ENCODE data around the gene MAP3K4.

Gene MAP3K4, protein sequence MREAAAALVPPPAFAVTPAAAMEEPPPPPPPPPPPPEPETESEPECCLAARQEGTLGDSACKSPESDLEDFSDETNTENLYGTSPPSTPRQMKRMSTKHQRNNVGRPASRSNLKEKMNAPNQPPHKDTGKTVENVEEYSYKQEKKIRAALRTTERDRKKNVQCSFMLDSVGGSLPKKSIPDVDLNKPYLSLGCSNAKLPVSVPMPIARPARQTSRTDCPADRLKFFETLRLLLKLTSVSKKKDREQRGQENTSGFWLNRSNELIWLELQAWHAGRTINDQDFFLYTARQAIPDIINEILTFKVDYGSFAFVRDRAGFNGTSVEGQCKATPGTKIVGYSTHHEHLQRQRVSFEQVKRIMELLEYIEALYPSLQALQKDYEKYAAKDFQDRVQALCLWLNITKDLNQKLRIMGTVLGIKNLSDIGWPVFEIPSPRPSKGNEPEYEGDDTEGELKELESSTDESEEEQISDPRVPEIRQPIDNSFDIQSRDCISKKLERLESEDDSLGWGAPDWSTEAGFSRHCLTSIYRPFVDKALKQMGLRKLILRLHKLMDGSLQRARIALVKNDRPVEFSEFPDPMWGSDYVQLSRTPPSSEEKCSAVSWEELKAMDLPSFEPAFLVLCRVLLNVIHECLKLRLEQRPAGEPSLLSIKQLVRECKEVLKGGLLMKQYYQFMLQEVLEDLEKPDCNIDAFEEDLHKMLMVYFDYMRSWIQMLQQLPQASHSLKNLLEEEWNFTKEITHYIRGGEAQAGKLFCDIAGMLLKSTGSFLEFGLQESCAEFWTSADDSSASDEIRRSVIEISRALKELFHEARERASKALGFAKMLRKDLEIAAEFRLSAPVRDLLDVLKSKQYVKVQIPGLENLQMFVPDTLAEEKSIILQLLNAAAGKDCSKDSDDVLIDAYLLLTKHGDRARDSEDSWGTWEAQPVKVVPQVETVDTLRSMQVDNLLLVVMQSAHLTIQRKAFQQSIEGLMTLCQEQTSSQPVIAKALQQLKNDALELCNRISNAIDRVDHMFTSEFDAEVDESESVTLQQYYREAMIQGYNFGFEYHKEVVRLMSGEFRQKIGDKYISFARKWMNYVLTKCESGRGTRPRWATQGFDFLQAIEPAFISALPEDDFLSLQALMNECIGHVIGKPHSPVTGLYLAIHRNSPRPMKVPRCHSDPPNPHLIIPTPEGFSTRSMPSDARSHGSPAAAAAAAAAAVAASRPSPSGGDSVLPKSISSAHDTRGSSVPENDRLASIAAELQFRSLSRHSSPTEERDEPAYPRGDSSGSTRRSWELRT (N-terminal part only)

DNA sequence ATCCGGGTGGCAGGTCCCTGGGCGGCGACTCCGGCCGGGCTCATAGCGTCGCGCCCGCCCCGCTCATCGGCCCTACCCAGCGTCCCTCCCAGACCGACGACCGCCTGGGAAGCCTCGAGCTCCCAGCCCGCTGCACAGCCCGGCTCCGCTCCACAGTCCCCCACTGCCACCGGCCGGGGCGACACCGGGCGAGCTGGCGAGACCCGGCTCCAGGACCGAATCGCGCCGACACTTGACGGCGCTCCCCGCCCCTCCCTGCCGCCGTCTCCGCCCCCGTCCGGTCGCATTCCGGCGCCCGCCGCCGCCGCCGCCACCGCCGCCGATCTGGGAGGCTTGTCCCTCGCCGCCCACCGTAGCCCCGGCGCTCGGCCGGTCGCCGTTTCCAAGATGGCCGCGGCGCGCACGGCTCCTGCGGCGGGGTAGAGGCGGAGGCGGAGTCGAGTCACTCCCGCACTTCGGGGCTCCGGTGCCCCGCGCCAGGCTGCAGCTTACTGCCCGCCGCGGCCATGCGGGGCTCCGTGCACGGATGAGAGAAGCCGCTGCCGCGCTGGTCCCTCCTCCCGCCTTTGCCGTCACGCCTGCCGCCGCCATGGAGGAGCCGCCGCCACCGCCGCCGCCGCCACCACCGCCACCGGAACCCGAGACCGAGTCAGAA is at the start of gene MAP3K4:
MAP3K4 (plus strand) TSS at position 364 of the 655 bp plus-strand sequence; CDS start at position 527, 163 bp downstream.
- Histone ChIP-seq H3K4me3 (ENCODE audit: low read length) (peak within 1 kb of the TSS; percentile 87), H3K9ac (ENCODE audit: low read depth, low read length) (peak within 1 kb of the TSS; percentile 89), H3K9me3 (ENCODE audit: insufficient read depth, low read depth, low read length) (no peaks in the 10 kb centered on the region), H3K4me1 (ENCODE audit: insufficient read depth, low read length) (peaks cover 7% of the 10 kb centered on the region; the same call in 1 of the 2 replicates), H3K27me3 (ENCODE audit: insufficient read depth, low read length) (peaks cover 4% of the 10 kb centered on the region; the same call in 1 of the 2 replicates), H3K27ac (ENCODE audit: low read length) (peak within 1 kb of the TSS; percentile 17), H3K36me3 (ENCODE audit: insufficient read depth, low read depth, low read length) (no peaks in the 10 kb centered on the region)

DNA sequence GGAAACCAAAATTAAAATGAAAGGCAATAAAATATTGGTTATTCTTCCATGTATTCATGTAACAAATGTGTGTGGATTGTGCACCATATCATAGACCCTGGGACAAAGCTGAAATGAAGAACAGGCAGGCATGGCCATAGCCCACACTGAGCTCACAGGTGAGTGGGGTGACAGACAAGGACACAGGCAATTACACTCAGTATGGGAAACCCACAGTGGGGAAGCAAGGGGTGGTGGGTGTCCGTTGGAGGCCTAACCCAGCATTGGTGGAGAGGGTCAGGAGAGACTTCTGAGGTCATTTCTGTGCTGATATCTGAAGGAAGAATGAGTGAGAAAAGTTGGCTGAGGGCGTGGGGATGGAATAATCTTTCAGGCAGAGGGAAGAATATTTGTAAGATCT is 47.6 kb upstream of the MAP3K4 start:
- H3K4me1 ChIP-seq (ENCODE audit: insufficient read depth, low read length): no peaks in the 10 kb centered on the region
- no peaks in the 10 kb centered on the region for H3K36me3 ChIP-seq (ENCODE audit: insufficient read depth, low read depth, low read length)

DNA sequence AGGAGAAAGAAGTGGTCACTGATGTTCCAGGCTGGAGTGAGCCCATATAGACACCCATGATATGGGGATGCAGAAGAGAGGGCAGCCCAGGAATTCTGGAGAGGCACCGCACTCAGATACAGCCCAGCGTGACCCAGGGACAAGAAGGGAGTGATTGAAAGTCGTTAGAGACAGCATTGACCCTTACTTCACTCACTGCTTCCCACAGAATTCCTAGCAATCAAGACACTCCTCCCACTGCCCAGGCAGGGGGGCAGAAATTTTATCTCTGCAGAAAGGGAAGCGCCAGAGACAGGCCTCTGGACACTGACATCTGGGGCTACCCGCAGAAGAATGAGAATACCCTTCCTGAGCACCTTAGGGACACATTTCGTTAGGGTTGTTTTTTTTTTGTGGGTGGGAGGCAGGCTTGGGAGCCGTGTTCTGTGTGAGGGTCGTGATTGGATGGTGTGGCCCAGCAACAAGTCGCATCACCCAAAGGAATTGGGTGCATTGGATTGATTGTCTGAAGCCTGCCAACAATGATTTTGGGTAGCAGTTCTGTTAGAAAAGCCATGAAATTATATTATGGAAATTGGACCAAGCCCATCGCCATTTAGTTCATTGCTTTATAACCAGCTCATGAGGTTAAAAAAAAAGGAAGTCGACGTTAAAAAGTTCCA is 45.9 kb upstream of the MAP3K4 start:
- H3K4me3 ChIP-seq (ENCODE audit: low read length): no peak overlapping the region

More for the DNA sequence above, 47.6 kb upstream of the MAP3K4 start:
- H3K27ac ChIP-seq (ENCODE audit: low read length): no peak overlapping the region
- H3K9ac ChIP-seq (ENCODE audit: low read depth, low read length): no peak overlapping the region
- no peaks in the 10 kb centered on the region for H3K9me3 ChIP-seq (ENCODE audit: insufficient read depth, low read depth, low read length)
- H3K4me3 ChIP-seq (ENCODE audit: low read length): no peak overlapping the region
- H3K27me3 ChIP-seq (ENCODE audit: insufficient read depth, low read length): no peaks in the 10 kb centered on the region

DNA sequence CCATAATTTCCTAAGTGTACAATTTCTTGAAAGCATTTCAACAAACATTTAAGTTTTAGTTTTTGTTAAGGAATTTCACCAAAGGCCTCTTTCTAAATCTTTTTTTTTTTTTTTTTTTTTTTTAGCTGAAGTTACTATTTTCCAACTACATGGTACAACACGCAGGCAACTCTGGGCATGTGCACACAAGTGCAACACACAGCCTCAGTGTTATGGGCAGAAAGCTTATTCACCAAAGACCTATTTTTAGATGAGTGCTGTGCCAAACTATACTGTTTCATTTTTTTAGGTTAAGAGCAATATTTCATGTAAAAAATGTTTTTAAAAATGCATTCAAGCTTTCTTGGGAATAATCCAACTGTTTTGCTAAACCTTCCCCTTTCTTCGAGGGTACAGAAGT is 42.0 kb upstream of the MAP3K4 start:
- H3K9me3 ChIP-seq (ENCODE audit: insufficient read depth, low read depth, low read length): no peaks in the 10 kb centered on the region
- H3K36me3 ChIP-seq (ENCODE audit: insufficient read depth, low read depth, low read length): no peaks in the 10 kb centered on the region
- no peaks in the 10 kb centered on the region for H3K27me3 ChIP-seq (ENCODE audit: insufficient read depth, low read length)
- H3K27ac ChIP-seq (ENCODE audit: low read length): no peak overlapping the region
- no peak overlapping the region for H3K4me3 ChIP-seq (ENCODE audit: low read length)
- H3K9ac ChIP-seq (ENCODE audit: low read depth, low read length): no peak overlapping the region
- H3K4me1 ChIP-seq (ENCODE audit: insufficient read depth, low read length): peaks cover 12% of the 10 kb centered on the region; the same call in 1 of the 2 replicates

More for the DNA sequence above, 45.9 kb upstream of the MAP3K4 start:
- no peaks in the 10 kb centered on the region for H3K36me3 ChIP-seq (ENCODE audit: insufficient read depth, low read depth, low read length)
- no peak overlapping the region for H3K9ac ChIP-seq (ENCODE audit: low read depth, low read length)
- peaks cover 8% of the 10 kb centered on the region; the same call in 1 of the 2 replicates for H3K4me1 ChIP-seq (ENCODE audit: insufficient read depth, low read length)
- no peaks in the 10 kb centered on the region for H3K9me3 ChIP-seq (ENCODE audit: insufficient read depth, low read depth, low read length)
- H3K27me3 ChIP-seq (ENCODE audit: insufficient read depth, low read length): no peaks in the 10 kb centered on the region
- no peak overlapping the region for H3K27ac ChIP-seq (ENCODE audit: low read length)

DNA sequence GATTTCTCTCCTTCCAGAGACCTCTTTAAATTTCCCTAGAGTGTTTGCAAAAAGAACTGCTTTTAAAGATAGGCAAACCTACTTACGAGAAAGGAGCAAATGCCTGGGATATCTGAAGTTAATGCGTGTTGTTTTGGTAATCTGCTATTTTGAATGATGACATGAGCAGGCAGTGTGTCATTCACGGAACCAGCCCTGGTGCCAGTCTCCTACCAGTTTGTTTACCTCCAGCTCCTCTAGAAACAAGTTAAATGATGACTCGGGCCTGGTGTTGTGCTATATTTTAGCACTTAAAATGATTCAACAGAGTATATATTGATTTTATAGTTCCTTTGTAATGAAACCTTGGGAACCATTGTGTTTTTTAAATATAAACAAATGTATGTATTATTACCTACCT is 41.1 kb upstream of the MAP3K4 start:
- no peak overlapping the region for H3K27ac ChIP-seq (ENCODE audit: low read length)
- H3K9me3 ChIP-seq (ENCODE audit: insufficient read depth, low read depth, low read length): no peaks in the 10 kb centered on the region
- H3K4me3 ChIP-seq (ENCODE audit: low read length): no peak overlapping the region

DNA sequence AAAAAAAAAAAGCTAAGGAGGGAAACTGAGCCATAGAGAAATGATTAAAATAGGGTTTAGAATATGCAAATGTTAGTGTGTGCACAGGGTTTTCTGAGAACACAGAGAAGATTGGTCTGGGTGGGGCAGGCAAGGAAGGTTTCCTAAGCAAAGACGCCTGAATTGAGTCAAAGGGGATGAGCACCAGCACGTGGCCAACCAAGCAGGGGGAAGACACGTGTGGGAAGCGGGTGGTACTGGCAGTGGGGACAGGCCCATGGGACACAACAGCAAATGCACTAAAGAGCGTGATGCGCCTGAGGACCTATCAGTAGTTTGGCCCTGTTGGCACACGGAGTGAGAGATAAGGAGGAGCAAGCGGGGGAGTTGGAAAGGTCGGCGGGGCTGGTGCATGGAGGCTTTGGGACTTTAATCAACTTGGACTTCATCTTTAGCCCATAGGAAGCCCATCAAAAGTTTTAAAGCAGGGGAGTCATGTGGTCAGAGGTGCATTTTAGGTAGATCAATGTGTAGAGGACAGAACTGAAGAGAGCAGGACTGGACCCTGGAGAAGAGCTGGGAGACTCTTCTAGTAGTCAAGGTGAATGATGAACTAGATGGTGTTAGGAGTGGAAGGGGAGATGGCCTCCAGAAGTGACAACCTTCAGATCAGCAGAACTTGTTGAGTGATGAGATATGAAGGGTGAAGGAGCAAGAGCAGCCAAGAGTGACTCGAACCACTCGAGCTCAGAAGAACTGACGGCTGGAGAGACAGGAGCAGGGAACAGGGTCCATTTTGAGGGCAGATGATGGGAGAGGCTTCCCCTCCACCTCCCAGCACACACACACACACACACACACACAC is 40.2 kb upstream of the MAP3K4 start:
- Histone ChIP-seq H3K27me3 (ENCODE audit: insufficient read depth, low read length) (no peaks in the 10 kb centered on the region), H3K9me3 (ENCODE audit: insufficient read depth, low read depth, low read length) (no peaks in the 10 kb centered on the region), H3K4me1 (ENCODE audit: insufficient read depth, low read length) (peaks cover 12% of the 10 kb centered on the region; the same call in 1 of the 2 replicates), H3K27ac (ENCODE audit: low read length) (no peak overlapping the region), H3K4me3 (ENCODE audit: low read length) (no peak overlapping the region), H3K36me3 (ENCODE audit: insufficient read depth, low read depth, low read length) (no peaks in the 10 kb centered on the region), H3K9ac (ENCODE audit: low read depth, low read length) (no peak overlapping the region)

More for the DNA sequence above, 41.1 kb upstream of the MAP3K4 start:
- no peaks in the 10 kb centered on the region for H3K36me3 ChIP-seq (ENCODE audit: insufficient read depth, low read depth, low read length)
- no peaks in the 10 kb centered on the region for H3K27me3 ChIP-seq (ENCODE audit: insufficient read depth, low read length)
- H3K4me1 ChIP-seq (ENCODE audit: insufficient read depth, low read length): peaks cover 12% of the 10 kb centered on the region; the same call in 1 of the 2 replicates
- no peak overlapping the region for H3K9ac ChIP-seq (ENCODE audit: low read depth, low read length)

DNA sequence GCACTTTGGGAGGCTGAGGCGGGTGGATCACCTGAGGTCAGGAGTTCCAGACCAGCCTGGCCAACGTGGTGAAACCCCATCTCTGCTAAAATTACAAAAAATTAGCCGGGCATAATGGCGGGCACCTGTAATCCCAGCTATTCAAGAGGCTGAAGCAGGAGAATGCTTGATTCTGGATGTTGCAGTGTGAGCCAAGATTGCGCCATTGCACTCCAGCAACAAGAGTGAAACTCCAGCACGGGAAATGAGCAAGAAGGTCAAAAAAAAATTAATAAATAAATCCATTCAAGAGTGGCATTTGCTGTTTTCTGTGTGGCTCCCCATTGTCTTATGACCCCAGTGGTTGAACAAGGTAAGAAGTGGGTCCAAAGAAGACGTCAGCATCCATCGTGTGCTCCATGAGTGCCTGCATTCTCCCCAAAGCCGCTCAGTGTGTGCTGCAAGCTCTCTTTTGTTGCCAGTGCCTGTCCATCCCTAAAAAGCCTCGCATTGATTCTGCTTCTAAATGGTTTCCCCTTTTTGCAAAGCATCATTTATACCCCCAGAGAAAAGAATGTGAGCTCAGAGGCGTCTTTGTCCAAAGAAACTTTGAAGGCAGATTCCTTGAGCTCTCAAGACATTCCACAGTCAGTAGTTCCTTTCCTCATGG is 38.8 kb upstream of the MAP3K4 start:
- Histone ChIP-seq H3K9me3 (ENCODE audit: insufficient read depth, low read depth, low read length) (no peaks in the 10 kb centered on the region), H3K9ac (ENCODE audit: low read depth, low read length) (no peak overlapping the region)

DNA sequence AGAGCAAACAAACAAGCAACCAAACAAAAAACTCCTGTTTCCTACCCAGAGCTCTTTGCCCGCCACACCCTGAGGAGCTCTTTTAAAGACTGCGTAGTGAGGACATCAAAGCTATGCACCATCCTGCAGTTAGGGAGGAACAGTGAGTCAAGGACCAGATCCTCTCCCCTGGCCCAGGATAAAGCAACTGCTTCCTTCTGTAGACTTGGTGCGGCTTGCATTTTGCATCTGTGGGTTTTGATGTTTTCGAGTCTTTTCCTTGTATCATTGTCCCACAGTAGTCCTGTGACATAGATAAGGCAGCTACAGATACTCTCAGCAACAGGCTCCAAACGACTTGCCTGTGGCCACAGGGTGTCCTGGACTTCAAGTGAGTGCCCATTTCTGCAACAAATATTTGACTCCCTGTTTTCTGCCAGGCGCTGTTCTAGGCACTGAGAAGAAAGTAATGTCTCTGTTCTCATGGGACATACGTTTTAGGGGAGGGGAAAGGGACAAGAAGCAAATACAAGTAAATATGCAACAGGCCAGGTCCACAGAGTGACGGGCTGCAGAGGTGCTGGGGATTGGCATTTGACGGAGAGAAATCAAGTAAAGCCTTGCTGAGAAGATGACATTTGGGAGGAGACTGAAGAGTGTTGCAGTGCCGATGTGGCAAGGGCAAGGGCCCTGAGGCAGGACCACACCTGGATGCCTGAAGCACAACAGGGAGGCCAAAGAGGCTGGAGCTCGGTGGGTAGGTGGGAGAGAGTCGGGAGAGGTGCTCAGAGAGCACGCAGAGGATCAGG is 35.9 kb upstream of the MAP3K4 start:
- H3K9ac ChIP-seq (ENCODE audit: low read depth, low read length): no peak overlapping the region
- no peaks in the 10 kb centered on the region for H3K27me3 ChIP-seq (ENCODE audit: insufficient read depth, low read length)
- no peaks in the 10 kb centered on the region for H3K36me3 ChIP-seq (ENCODE audit: insufficient read depth, low read depth, low read length)
- H3K4me3 ChIP-seq (ENCODE audit: low read length): no peak overlapping the region
- no peak overlapping the region for H3K27ac ChIP-seq (ENCODE audit: low read length)
- peaks cover 5% of the 10 kb centered on the region; the same call in 1 of the 2 replicates for H3K4me1 ChIP-seq (ENCODE audit: insufficient read depth, low read length)
- H3K9me3 ChIP-seq (ENCODE audit: insufficient read depth, low read depth, low read length): no peaks in the 10 kb centered on the region

More for the DNA sequence above, 38.8 kb upstream of the MAP3K4 start:
- Histone ChIP-seq H3K36me3 (ENCODE audit: insufficient read depth, low read depth, low read length) (no peaks in the 10 kb centered on the region), H3K27me3 (ENCODE audit: insufficient read depth, low read length) (no peaks in the 10 kb centered on the region), H3K4me3 (ENCODE audit: low read length) (no peak overlapping the region), H3K4me1 (ENCODE audit: insufficient read depth, low read length) (peaks cover 12% of the 10 kb centered on the region; the same call in 1 of the 2 replicates), H3K27ac (ENCODE audit: low read length) (no peak overlapping the region)
